Smooth muscle cell (in vitro differentiated cells): ENCODE results near the gene ADGRL3. TPM values are rescaled to one million over a fixed set of nuclear protein-coding genes. Genes with fewer than 3 reads are reported as not detected.

Source experiments
- DNase-seq: peaks from one replicate; lab custom pipeline; 2025; ENCODE audit not compliant: unreplicated experiment; lab: John Stamatoyannopoulos, UW
- H2AFZ ChIP-seq: fragments of 200-600 bp; sonication (generic); 2 replicates; pipeline ENCODE4 v1.6.0; 2016; ENCODE audit warnings: antibody characterized with exemption, low read depth, mild to moderate bottlenecking
- H3F3A ChIP-seq: fragments of 200-600 bp; sonication (generic); 2 replicates; pipeline ENCODE4 v1.6.0; 2017; ENCODE audit warnings: antibody characterized with exemption, low read depth
- H3K27ac ChIP-seq: fragments of 200-600 bp; sonication (generic); 2 replicates; pipeline ENCODE4 v1.5.1; 2016; ENCODE audit warnings: low read depth, mild to moderate bottlenecking
- H3K27me3 ChIP-seq: fragments of 200-600 bp; sonication (generic); 2 replicates; pipeline ENCODE4 v1.6.1; 2016; ENCODE audit warnings: low read depth, mild to moderate bottlenecking
- H3K36me3 ChIP-seq: fragments of 200-600 bp; sonication (generic); 2 replicates; pipeline ENCODE4 v1.5.1; 2016; ENCODE audit warnings: low read depth
- H3K4me1 ChIP-seq: fragments of 200-600 bp; sonication (generic); 2 replicates; pipeline ENCODE4 v1.5.1; 2016; ENCODE audit warnings: low read depth
- H3K4me2 ChIP-seq: fragments of 200-600 bp; sonication (generic); 2 replicates; pipeline ENCODE4 v1.6.0; 2016; ENCODE audit warnings: mild to moderate bottlenecking
- H3K4me3 ChIP-seq: fragments of 200-600 bp; sonication (generic); 2 replicates; pipeline ENCODE4 v1.5.1; 2016; ENCODE audit warnings: mild to moderate bottlenecking
- H3K79me2 ChIP-seq: fragments of 200-600 bp; sonication (generic); 2 replicates; pipeline ENCODE4 v1.6.0; 2016; ENCODE audit warnings: low read depth, mild to moderate bottlenecking
- H3K9ac ChIP-seq: fragments of 200-600 bp; sonication (generic); 2 replicates; pipeline ENCODE4 v1.6.0; 2016; ENCODE audit warnings: low read depth
- H3K9me3 ChIP-seq: fragments of 200-600 bp; sonication (generic); replicated peaks from 2 replicates; pipeline ENCODE4 v1.5.1; 2016; ENCODE audit warnings: low read depth
- H4K20me1 ChIP-seq: fragments of 200-600 bp; sonication (generic); 2 replicates; pipeline ENCODE4 v1.6.0; 2016; ENCODE audit warnings: low read depth
- WGBS: methylation state at CpG from one replicate; pipeline ENCODE4 v1.1.7; 2016; ENCODE audit warnings: low lambda C conversion rate; 5-methylcytosine and 5-hydroxymethylcytosine counted together
- polyA plus RNA-seq: library from polyadenylated mRNA; unstranded; fragments of >200 nt; fragmentation: Nextera tagmentation; extraction: Ambion mirVana; gene quantifications from 2 replicates; pipeline ENCODE4 v1.2.1, GENCODE V29; 2016
- total RNA-seq: library from RNA; depleted of rRNA; stranded (reverse); fragments of >200 nt; gene quantifications from 2 replicates; pipeline ENCODE4 v1.2.3, GENCODE V29; 2014
- TF ChIP-seq, protein P1 (sequence below): fragments of 200-600 bp; sonication (generic); IDR thresholded peaks from 2 replicates; pipeline ENCODE4 v1.5.1; 2017; ENCODE audit warnings: borderline replicate concordance, mild to moderate bottlenecking, antibody characterized with exemption; ENCODE audit not compliant: insufficient read depth, poor library complexity, severe bottlenecking

Gene ADGRL3
- total and polyA plus RNA-seq, 2 experiments from 2014 or later, result 2.4 to 9.5 TPM

DNA sequence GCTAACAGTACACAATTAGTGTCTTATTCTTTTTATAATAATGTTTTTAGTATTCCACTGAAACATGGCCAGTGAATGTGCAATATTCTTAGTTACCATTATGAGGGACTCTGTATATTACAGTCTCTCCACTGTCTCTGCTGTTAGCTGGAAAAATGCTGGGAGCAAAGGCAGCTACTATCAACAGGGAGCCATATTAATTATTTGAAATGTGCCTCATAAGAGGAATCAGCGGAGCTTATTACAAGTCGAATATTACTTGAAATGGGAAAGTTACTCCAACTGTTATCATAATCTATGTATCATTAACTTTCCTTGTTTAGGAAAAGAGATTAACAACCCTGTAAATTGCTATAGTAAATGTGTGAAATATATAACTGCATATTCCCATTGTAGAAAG, 612.0 kb downstream of the ADGRL3 start:
- no peaks in the 10 kb centered on the region for H3K4me1 ChIP-seq
- no peak for DNase-seq
- no peaks in the 10 kb centered on the region for H4K20me1 ChIP-seq
- TF ChIP-seq, protein P1, sequence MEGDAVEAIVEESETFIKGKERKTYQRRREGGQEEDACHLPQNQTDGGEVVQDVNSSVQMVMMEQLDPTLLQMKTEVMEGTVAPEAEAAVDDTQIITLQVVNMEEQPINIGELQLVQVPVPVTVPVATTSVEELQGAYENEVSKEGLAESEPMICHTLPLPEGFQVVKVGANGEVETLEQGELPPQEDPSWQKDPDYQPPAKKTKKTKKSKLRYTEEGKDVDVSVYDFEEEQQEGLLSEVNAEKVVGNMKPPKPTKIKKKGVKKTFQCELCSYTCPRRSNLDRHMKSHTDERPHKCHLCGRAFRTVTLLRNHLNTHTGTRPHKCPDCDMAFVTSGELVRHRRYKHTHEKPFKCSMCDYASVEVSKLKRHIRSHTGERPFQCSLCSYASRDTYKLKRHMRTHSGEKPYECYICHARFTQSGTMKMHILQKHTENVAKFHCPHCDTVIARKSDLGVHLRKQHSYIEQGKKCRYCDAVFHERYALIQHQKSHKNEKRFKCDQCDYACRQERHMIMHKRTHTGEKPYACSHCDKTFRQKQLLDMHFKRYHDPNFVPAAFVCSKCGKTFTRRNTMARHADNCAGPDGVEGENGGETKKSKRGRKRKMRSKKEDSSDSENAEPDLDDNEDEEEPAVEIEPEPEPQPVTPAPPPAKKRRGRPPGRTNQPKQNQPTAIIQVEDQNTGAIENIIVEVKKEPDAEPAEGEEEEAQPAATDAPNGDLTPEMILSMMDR, result no peak
- no peaks in the 10 kb centered on the region for H3K36me3 ChIP-seq
- H3K9ac ChIP-seq, result no peak overlapping the region
- no peak overlapping the region for H3K27ac ChIP-seq
- H3F3A ChIP-seq, result no peaks in the 10 kb centered on the region
- H2AFZ ChIP-seq, result no peak overlapping the region
- H3K27me3 ChIP-seq, result no peaks in the 10 kb centered on the region
- 62% methylated on average over 2 of the region's 2 CpGs for WGBS
- no peak overlapping the region for H3K4me3 ChIP-seq
- no peak overlapping the region for H3K4me2 ChIP-seq
- H3K79me2 ChIP-seq, result no peaks in the 10 kb centered on the region
- no peaks in the 10 kb centered on the region for H3K9me3 ChIP-seq

DNA sequence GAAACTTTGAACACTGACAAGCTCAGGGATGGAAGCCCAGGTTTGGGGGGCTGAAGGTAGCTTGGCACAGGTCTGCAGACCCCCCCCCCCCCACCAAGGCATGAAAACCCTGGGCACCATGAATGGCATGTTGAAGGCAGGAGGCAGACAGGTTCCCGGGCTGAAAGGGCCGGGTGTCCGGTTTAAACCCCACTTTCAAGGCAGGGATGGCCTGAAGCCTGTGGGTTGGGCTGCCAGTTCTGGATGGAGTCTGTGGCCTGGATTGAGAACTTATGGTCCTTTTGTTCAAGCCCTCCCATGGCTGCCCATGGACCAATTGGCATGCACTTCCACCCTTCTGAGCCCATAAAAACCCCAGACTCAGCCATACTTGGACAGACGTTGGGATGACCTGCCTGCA, 616.9 kb downstream of the ADGRL3 start:
- 93% methylated on average over 4 of the region's 4 CpGs for WGBS
- no peaks in the 10 kb centered on the region for H3K4me1 ChIP-seq
- H3K27ac ChIP-seq, result no peak overlapping the region
- H2AFZ ChIP-seq, result no peak overlapping the region
- no peak overlapping the region for H3K4me3 ChIP-seq
- no peak overlapping the region for H3K9ac ChIP-seq
- H3F3A ChIP-seq, result no peaks in the 10 kb centered on the region
- no peaks in the 10 kb centered on the region for H3K79me2 ChIP-seq
- no peaks in the 10 kb centered on the region for H3K9me3 ChIP-seq
- H3K27me3 ChIP-seq, result no peaks in the 10 kb centered on the region
- TF ChIP-seq, protein P1, result no peak
- H3K36me3 ChIP-seq, result no peaks in the 10 kb centered on the region
- DNase-seq, result no peak
- no peaks in the 10 kb centered on the region for H4K20me1 ChIP-seq
- no peak overlapping the region for H3K4me2 ChIP-seq

DNA sequence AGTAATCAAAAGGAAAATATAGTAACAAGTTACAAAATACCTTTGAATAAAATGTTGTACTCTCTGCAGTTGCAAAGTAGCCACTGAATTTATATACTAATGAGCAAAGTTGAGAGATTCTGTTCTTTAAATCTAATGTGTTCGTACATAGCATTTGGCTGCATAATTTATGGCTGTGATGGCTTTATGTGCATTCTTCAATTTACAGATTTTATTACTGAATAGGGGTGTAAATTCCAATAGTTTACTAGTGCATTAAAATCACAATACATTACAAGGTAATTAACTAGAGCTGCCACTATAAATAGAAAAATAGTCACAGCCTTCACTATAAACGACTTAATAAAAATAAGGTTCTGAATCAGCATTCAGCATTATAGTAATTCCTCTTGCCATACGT, 620.0 kb downstream of the ADGRL3 start:
- Histone ChIP-seq H3K9ac (no peak overlapping the region), H3K4me3 (no peak overlapping the region), H3K9me3 (no peaks in the 10 kb centered on the region), H3F3A (no peaks in the 10 kb centered on the region), H3K4me2 (no peak overlapping the region), H4K20me1 (no peaks in the 10 kb centered on the region), H3K79me2 (no peaks in the 10 kb centered on the region), H3K27me3 (no peaks in the 10 kb centered on the region), H2AFZ (no peak overlapping the region), H3K36me3 (no peaks in the 10 kb centered on the region), H3K27ac (no peak overlapping the region), H3K4me1 (no peaks in the 10 kb centered on the region)
- DNase-seq, result no peak
- TF ChIP-seq, protein P1, result no peak
- WGBS, result 77% methylated on average over 3 of the region's 3 CpGs

DNA sequence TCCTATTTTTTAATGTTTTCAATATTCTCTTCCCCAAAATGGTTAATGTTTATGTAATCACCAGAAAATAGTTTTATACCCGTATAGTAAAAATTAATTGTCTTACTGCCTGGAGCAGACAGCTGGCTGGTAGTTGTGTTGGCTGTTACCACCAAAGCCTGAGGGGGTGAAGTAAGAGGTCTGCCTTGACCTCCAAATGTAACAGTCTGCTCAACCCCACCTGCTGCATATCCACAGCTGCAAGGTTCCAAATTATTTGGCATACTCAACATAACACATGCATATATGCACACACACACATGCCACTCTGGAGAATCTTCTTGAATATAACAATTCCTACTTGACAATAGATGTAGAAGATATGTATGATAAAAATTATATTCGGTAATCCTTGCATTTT, 624.3 kb downstream of the ADGRL3 start:
- H3K36me3 ChIP-seq, result no peaks in the 10 kb centered on the region
- DNase-seq, result no peak
- peaks cover 7% of the 10 kb centered on the region for H3K4me1 ChIP-seq
- H4K20me1 ChIP-seq, result no peaks in the 10 kb centered on the region
- H3K9ac ChIP-seq, result no peak overlapping the region
- H3K4me2 ChIP-seq, result no peak overlapping the region
- no peaks in the 10 kb centered on the region for H3K27me3 ChIP-seq
- no peak overlapping the region for H2AFZ ChIP-seq
- no peak overlapping the region for H3K4me3 ChIP-seq
- H3F3A ChIP-seq, result no peaks in the 10 kb centered on the region
- TF ChIP-seq, protein P1, result no peak
- H3K9me3 ChIP-seq, result no peaks in the 10 kb centered on the region
- H3K27ac ChIP-seq, result no peak overlapping the region
- WGBS, result 88% methylated on average over 2 of the region's 2 CpGs
- no peaks in the 10 kb centered on the region for H3K79me2 ChIP-seq
